SJSA1 (cell line): ENCODE measurements around the gene KEL. TPM values are rescaled to one million over a fixed set of nuclear protein-coding genes. Genes with fewer than 3 reads are reported as not detected.

Source experiments
- DNase-seq, 2 experiments: peaks; one replicate each; pipeline ENCODE4 v3.0.0-alpha.2; 2015 to 2020; ENCODE audit warnings: low spot score in 2 of 2, low read depth in 1 of 2
- H3K27ac ChIP-seq: fragments of 250-450 bp; sonication (Bioruptor Pico); 2 replicates; pipeline ENCODE4 v1.5.1; 2020; ENCODE audit warnings: mild to moderate bottlenecking, moderate library complexity
- H3K27me3 ChIP-seq: fragments of 250-450 bp; sonication (Bioruptor Pico); replicated peaks from 2 replicates; pipeline ENCODE4 v1.5.1; 2020; ENCODE audit warnings: mild to moderate bottlenecking, moderate library complexity
- H3K36me3 ChIP-seq: fragments of 250-450 bp; sonication (Bioruptor Pico); 2 replicates; pipeline ENCODE4 v1.5.1; 2020; ENCODE audit warnings: mild to moderate bottlenecking
- H3K4me1 ChIP-seq: fragments of 250-450 bp; sonication (Bioruptor Pico); replicated peaks from 2 replicates; pipeline ENCODE4 v1.6.1; 2021; ENCODE audit warnings: mild to moderate bottlenecking
- H3K4me3 ChIP-seq: fragments of 250-450 bp; sonication (Bioruptor Pico); 2 replicates; pipeline ENCODE4 v1.5.1; 2020; ENCODE audit warnings: mild to moderate bottlenecking
- H3K9me3 ChIP-seq: fragments of 250-450 bp; sonication (Bioruptor Pico); replicated peaks from 2 replicates; pipeline ENCODE4 v1.5.1; 2020; ENCODE audit warnings: mild to moderate bottlenecking
- total RNA-seq: library from RNA; depleted of rRNA; stranded (reverse); fragments of >200 nt; shearing (Covaris generic); gene quantifications from 2 replicates; pipeline ENCODE4 v1.2.3, GENCODE V29; 2014; rRNA removed

Gene KEL
- total RNA-seq, 1 experiment from 2014 or later: 5.1 TPM

GRCh38 chr7:142894985-142895593 lies 67.1 kb downstream of the KEL start:
- Histone ChIP-seq H3K36me3 (no peaks in the 10 kb centered on the region), H3K4me1 (no peaks in the 10 kb centered on the region), H3K27me3 (peaks cover 8% of the 10 kb centered on the region; the same call in 1 of the 2 replicates), H3K27ac (no peak overlapping the region), H3K4me3 (no peak overlapping the region), H3K9me3 (no peaks in the 10 kb centered on the region)
- DNase-seq: peak in 1 of 2 experiments; percentile 8

GRCh38 chr7:142894112-142894984 lies 67.8 kb downstream of the KEL start:
- no peaks in the 10 kb centered on the region for H3K4me1 ChIP-seq
- no peaks in the 10 kb centered on the region for H3K36me3 ChIP-seq
- peaks cover 8% of the 10 kb centered on the region; the same call in 1 of the 2 replicates for H3K27me3 ChIP-seq
- no peak overlapping the region for H3K27ac ChIP-seq
- DNase-seq: peak in 1 of 2 experiments; percentile 16
- H3K9me3 ChIP-seq: no peaks in the 10 kb centered on the region
- no peak overlapping the region for H3K4me3 ChIP-seq

- no peak overlapping the region for H3K27ac ChIP-seq
- no peaks in the 10 kb centered on the region for H3K36me3 ChIP-seq
- no peak overlapping the region for H3K4me3 ChIP-seq
- peaks cover 8% of the 10 kb centered on the region; the same call in 1 of the 2 replicates for H3K27me3 ChIP-seq
- no peak for DNase-seq
- H3K4me1 ChIP-seq: no peaks in the 10 kb centered on the region
- H3K9me3 ChIP-seq: no peaks in the 10 kb centered on the region
These were observed 69.2 kb downstream of the KEL start for GRCh38 chr7:142892951-142893350.

- H3K36me3 ChIP-seq: no peaks in the 10 kb centered on the region
- H3K9me3 ChIP-seq: no peaks in the 10 kb centered on the region
- no peaks in the 10 kb centered on the region for H3K4me1 ChIP-seq
- DNase-seq: no peak
- H3K27ac ChIP-seq: no peak overlapping the region
- peaks cover 8% of the 10 kb centered on the region; the same call in 1 of the 2 replicates for H3K27me3 ChIP-seq
- no peak overlapping the region for H3K4me3 ChIP-seq
These were observed 70.6 kb downstream of the KEL start for GRCh38 chr7:142891490-142892082.

Other genes starting within 250 kb of the KEL start
- gene PRSS1, start 212.9 kb downstream of the KEL start, total RNA-seq: not detected in 2 replicates
- not detected in 2 replicates for gene PRSS2, start 191.4 kb downstream of the KEL start, total RNA-seq
- 0.82 TPM in 1 of 2 replicates, not detected in the other for gene EPHB6, start 107.3 kb downstream of the KEL start, total RNA-seq
- under 0.01 TPM in 1 of 2 replicates, not detected in the other for gene TRPV6, start 76.6 kb downstream of the KEL start, total RNA-seq
- gene TRPV5, start 28.6 kb downstream of the KEL start, total RNA-seq: not detected in 2 replicates
- gene LLCFC1, start 22.9 kb downstream of the KEL start, total RNA-seq: not detected in 2 replicates
- gene OR9A2, start 64.8 kb upstream of the KEL start, total RNA-seq: not detected in 2 replicates
- gene OR6V1, start 90.0 kb upstream of the KEL start, total RNA-seq: not detected in 2 replicates
- not detected in 2 replicates for gene PIP, start 169.7 kb upstream of the KEL start, total RNA-seq
- gene TAS2R39, start 221.1 kb upstream of the KEL start, total RNA-seq: not detected in 2 replicates